Putamen (tissue), 1 donor: ENCODE results near the gene TRIM69.
A peak's percentile ranks its signal among the peaks of the same experiment; 100 is the strongest.
"Not testable (repeated sequence)": the region's sequence is repeated elsewhere in the genome, so short reads cannot be mapped to it uniquely, and the experiment has no call there.

Source experiments
- DNase-seq: peaks from one replicate; pipeline ENCODE4 v3.0.0-alpha.2; 2016; ENCODE audit warnings: low spot score

TRIM69 gene

GRCh38 chr15:44739222-44739847, 3.0 kb downstream of the TRIM69 start:
- DNase-seq: not testable (repeated sequence)

GRCh38 chr15:44743454-44743853, 7.1 kb downstream of the TRIM69 start:
- not testable (repeated sequence) for DNase-seq

DNA sequence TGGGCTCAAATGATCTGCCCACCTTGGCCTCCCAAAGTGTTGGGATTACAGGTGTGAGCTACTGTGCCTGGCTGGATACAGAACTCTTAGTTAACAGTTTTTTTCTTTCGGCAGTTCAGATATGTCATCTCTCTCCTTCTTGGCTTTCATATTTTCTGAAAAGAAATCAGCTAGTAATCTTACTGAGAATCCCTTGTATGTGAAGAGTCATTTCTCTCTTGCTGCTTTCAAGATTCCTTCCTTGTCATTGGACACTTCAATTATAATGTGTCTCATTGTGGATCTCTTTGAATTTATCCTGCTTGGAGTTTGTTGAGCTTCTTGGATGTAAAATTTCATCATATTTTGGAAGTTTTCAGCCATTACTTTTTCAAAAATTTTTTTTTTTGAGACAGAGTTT, 17.0 kb downstream of the TRIM69 start:
- no peak for DNase-seq

DNA sequence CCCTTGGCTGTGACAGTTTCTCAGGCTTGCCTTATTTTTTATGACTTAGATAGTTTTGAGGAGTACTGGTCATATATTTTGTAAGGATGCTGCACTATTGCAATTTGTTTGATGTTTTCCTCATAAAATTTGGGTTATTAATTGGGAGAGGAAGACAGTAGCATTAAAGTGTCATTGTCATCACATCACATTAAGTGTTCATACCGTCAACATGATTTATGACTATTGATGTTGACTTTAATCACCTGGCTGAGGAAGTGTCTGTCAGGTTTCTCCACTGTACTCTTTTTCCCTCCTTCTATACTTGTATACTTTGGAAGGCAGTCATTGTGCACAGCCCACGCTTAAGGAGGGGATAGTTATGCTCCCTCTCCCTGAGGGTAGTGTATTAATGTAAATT, 26.9 kb downstream of the TRIM69 start:
- no peak for DNase-seq

- DNase-seq: no peak
Measured at GRCh38 chr15:44763848-44764247, 27.5 kb downstream of the TRIM69 start.

GRCh38 chr15:44765036-44765435, 28.7 kb downstream of the TRIM69 start:
- DNase-seq: no peak

DNA sequence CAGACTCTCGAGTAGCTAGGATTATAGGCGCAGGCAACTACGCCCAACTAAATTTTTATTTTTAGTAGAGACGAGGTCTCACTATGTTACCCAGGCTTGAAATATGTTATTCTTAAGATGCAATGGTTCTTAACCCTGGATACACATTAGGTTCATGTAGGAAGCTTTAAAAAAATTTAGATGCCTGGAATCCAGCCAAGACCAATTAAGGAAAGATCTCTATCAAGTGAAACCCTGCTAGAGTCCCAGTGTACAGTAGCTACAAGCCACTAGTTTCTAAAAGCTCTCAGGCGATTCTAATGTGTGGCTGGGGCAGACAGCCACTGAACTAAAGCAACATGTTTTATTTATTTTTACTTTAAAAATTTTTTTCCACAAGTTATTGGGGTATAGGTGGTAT, 33.2 kb downstream of the TRIM69 start:
- no peak for DNase-seq

DNA sequence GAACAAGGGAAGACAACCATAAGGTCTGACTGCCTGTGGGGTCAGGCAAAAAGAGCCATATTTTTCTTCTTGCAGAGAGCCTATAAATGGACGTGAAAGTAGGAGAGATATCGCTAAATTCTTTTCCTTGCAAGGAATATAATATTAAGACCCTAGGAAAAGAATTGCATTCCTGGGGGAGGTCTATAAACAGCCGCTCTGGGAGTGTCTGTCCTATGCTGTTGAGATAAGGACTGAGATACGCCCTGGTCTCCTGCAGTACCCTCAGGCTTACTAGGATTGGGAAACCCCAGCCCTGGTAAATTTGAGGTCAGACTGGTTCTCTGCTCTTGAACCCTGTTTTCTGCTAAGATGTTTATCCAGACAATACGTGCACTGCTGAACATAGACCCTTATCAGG, 34.4 kb downstream of the TRIM69 start:
- not testable (repeated sequence) for DNase-seq

DNA sequence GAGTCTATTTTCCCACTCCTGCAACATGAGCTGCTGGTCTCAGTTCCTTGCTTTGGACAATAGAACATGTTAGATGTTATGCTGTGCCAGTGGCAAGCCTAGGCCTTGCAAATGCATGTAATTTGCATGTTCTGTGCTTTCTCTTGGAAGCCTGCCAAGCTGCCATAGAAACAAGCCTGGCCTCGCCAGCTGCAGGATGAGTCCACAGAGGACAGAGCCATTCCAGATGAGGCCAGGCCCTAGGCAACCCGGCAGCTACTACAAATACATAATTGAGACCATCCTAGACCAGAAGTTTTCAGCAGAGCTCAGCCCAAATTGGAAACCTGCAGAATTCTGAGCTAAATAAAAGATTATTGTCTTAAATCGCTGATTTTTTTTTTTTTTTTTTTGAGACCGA, 39.6 kb downstream of the TRIM69 start:
- DNase-seq: peak; percentile 80

GRCh38 chr15:44779761-44780160, 43.4 kb downstream of the TRIM69 start:
- no peak for DNase-seq

- peak; percentile 6 for DNase-seq
Measured at GRCh38 chr15:44780608-44781007, 44.3 kb downstream of the TRIM69 start.

GRCh38 chr15:44781128-44781810, 44.9 kb downstream of the TRIM69 start:
- no peak for DNase-seq

GRCh38 chr15:44782516-44782915, 46.2 kb downstream of the TRIM69 start:
- DNase-seq: no peak

GRCh38 chr15:44784918-44785274, 48.6 kb downstream of the TRIM69 start:
- not testable (repeated sequence) for DNase-seq

DNA sequence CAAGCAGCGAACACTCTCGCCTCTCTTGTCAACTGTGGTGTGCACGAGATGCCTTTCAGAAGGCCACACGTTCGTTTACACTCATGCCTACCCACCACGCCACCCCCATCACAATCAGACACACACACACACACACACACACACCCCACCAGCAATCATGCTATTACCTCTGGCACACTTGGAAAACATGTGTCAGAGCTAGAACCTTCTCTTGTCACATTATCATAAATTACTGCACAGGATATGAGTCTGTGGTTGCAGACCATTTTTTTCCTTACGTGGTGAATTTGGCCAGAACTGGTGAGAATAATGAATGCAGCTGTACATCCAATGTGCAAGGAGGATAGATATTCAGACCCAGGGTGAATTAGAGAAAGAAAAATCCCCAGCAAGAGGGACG, 52.4 kb downstream of the TRIM69 start:
- no peak for DNase-seq

GRCh38 chr15:44790215-44790614, 53.9 kb downstream of the TRIM69 start:
- no peak for DNase-seq

- DNase-seq: no peak
Measured at GRCh38 chr15:44790656-44791055, 54.3 kb downstream of the TRIM69 start.

DNA sequence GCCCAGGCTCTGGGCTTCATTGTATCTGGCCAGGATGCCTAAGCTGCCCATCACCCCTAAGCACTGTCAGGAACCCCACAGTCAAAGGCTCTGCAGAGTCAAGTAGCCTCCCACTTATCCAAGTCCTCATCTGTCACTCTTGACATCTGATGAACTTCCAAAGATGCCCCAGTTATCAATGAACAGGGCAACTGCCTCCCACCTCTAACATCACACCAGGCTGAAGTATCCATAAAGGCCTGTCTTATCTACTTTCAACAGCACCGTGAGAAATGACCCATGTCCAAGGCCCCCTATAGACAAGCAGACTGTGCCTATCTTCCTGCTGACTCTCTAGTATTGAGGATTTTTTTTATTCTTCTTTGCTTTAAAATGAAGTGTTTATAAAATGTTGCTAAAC, 56.4 kb downstream of the TRIM69 start:
- DNase-seq: no peak

GRCh38 chr15:44794072-44794471, 57.7 kb downstream of the TRIM69 start:
- DNase-seq: no peak

DNA sequence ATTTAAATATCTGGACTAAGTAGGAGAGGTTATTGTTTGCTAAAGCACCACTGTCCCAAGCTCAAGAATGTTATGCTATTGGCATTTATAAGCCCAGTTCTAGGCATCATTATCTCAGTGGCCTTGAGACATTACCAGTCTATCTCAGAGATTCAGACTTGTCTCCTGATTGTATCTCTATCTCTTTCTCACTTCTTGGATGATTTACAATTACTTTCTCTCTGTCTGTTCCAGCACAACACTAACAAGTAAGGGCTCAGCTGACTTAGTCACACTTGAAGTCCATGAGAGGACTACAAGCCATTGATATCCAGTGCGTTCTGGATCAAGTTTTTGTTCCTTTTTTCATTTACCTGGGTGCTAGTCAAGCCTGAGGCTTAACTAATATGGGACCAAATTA, 60.2 kb downstream of the TRIM69 start:
- no peak for DNase-seq

- no peak for DNase-seq
Measured at GRCh38 chr15:44798826-44799225, 62.5 kb downstream of the TRIM69 start.

DNA sequence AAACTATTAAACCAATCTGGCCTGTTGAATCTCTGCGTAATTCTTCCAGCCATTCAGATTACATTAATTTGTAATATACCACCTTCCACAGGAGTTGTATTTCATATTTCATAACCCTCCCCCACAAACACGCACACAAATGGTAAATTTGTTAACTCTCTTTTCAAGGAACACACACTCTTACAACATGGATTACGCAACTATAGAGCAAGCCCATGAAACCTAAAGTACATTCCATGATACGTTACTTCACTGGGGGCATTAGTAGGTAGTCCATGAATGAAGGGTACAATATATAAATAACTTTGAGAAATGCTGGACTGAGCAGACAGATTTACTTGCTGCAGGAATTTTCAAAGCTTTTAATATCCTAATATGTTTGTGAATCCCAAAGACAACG, 65.0 kb downstream of the TRIM69 start:
- no peak for DNase-seq

- DNase-seq: no peak
Measured at GRCh38 chr15:44801797-44802196, 65.5 kb downstream of the TRIM69 start.

DNA sequence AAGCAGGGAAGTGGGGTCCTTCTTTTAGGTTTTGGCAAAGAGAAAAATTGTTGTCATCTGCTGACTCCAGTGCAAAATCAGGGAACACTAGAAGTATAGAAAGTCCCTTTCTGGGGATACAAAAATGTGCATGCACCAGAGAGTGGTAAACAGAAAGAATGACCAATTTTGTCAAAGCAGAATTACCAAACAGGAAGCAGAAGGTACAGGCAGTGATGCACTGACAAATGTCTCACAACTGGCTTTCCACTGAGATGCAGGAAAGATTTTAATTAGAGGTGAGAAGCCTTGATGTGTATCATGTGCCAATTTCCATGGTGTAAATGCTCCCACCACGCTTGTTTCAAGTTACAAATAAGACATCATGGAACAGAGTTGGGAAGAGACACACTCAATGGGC, 66.0 kb downstream of the TRIM69 start:
- no peak for DNase-seq
